Chondrocyte (in vitro differentiated cells): ENCODE results near the gene INTS6. TPM values are rescaled to one million over a fixed set of nuclear protein-coding genes. Genes with fewer than 3 reads are reported as not detected.

Experiments used
- DNase-seq: peaks from one replicate; pipeline ENCODE4 v3.0.0; 2021; ENCODE audit warnings: mixed read lengths, low spot score
- H3K27ac Mint-ChIP-seq: one replicate; pipeline ENCODE4 v1.8.0; 2021; ENCODE audit warnings: mild to moderate bottlenecking, moderate library complexity, mixed read lengths; ENCODE audit not compliant: unreplicated experiment
- H3K27me3 Mint-ChIP-seq: 2 replicates; pipeline ENCODE4 v1.8.0; 2021; ENCODE audit warnings: low read depth, mixed read lengths
- H3K36me3 Mint-ChIP-seq: 2 replicates; pipeline ENCODE4 v1.8.0; 2021; ENCODE audit warnings: low read depth, mixed read lengths
- H3K4me1 Mint-ChIP-seq: 2 replicates; pipeline ENCODE4 v1.8.0; 2021; ENCODE audit warnings: low read depth, mild to moderate bottlenecking, mixed read lengths
- H3K4me3 Mint-ChIP-seq: one replicate; pipeline ENCODE4 v1.8.0; 2021; ENCODE audit warnings: mild to moderate bottlenecking, moderate library complexity, mixed read lengths; ENCODE audit not compliant: unreplicated experiment
- H3K9me3 Mint-ChIP-seq: 2 replicates; pipeline ENCODE4 v1.8.0; 2021; ENCODE audit warnings: low read depth, mixed read lengths
- total RNA-seq: library from RNA; stranded (reverse); gene quantifications from 3 replicates; pipeline ENCODE4 v1.2.1, GENCODE V29; 2021
- TF ChIP-seq, protein P1 (sequence below): fragments of 200-600 bp; sonication (generic); IDR thresholded peaks from 2 replicates; pipeline ENCODE4 v1.5.0; 2021; ENCODE audit warnings: antibody characterized with exemption, mild to moderate bottlenecking, moderate library complexity

The INTS6 gene
- total RNA-seq, 1 donor from 2014 or later, result 25.6 TPM

DNA sequence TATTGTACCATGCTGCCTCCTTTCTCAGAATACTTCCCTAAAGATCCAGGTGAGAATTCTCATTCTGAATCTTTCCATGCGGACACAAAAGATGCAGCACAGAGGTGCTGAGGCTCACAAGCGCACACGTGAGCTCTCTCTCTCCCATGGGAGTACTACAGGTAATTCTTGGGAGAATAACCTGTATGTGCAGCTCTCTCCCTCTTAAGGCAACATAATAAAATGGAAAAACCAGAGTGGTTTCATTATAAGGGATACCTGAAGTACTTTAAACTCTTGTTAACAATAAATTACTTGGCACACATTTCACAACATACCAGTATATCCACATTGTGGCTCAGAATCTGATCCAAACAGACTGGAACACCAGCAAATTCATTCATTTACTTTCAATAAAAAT, 40.4 kb downstream of the INTS6 start:
- H3K9me3 Mint-ChIP-seq, result peaks cover 5% of the 10 kb centered on the region
- H3K4me3 Mint-ChIP-seq, result no peak overlapping the region
- H3K27ac Mint-ChIP-seq, result no peak overlapping the region
- TF ChIP-seq, protein P1, sequence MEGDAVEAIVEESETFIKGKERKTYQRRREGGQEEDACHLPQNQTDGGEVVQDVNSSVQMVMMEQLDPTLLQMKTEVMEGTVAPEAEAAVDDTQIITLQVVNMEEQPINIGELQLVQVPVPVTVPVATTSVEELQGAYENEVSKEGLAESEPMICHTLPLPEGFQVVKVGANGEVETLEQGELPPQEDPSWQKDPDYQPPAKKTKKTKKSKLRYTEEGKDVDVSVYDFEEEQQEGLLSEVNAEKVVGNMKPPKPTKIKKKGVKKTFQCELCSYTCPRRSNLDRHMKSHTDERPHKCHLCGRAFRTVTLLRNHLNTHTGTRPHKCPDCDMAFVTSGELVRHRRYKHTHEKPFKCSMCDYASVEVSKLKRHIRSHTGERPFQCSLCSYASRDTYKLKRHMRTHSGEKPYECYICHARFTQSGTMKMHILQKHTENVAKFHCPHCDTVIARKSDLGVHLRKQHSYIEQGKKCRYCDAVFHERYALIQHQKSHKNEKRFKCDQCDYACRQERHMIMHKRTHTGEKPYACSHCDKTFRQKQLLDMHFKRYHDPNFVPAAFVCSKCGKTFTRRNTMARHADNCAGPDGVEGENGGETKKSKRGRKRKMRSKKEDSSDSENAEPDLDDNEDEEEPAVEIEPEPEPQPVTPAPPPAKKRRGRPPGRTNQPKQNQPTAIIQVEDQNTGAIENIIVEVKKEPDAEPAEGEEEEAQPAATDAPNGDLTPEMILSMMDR, result no peak
- no peak for DNase-seq
- peaks cover 12% of the 10 kb centered on the region for H3K36me3 Mint-ChIP-seq
- H3K4me1 Mint-ChIP-seq, result peaks cover 21% of the 10 kb centered on the region
- no peaks in the 10 kb centered on the region for H3K27me3 Mint-ChIP-seq

DNA sequence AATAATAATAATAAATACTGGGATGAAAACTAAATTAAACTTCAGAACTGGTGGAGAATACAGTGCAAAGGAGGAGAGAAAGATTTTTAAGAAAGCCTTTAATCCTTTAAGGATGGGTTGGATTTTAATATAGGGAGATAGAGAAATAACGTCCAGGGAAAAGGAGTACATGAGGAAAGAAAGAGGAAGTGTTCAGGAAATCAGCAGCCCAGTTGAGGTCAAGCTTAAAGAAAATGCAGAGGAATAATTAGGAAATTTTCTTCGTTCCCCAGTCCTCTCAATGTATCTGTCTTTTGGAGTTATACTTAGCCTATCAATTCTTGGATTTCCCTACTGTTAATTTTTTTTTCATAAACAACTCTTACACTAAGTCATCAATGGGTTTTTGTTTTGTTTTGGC, 47.7 kb downstream of the INTS6 start:
- peaks cover 3% of the 10 kb centered on the region for H3K36me3 Mint-ChIP-seq
- TF ChIP-seq, protein P1, result no peak
- no peak overlapping the region for H3K4me3 Mint-ChIP-seq
- H3K9me3 Mint-ChIP-seq, result no peaks in the 10 kb centered on the region
- no peak overlapping the region for H3K27ac Mint-ChIP-seq
- peaks cover 7% of the 10 kb centered on the region for H3K4me1 Mint-ChIP-seq
- DNase-seq, result no peak
- H3K27me3 Mint-ChIP-seq, result no peaks in the 10 kb centered on the region

DNA sequence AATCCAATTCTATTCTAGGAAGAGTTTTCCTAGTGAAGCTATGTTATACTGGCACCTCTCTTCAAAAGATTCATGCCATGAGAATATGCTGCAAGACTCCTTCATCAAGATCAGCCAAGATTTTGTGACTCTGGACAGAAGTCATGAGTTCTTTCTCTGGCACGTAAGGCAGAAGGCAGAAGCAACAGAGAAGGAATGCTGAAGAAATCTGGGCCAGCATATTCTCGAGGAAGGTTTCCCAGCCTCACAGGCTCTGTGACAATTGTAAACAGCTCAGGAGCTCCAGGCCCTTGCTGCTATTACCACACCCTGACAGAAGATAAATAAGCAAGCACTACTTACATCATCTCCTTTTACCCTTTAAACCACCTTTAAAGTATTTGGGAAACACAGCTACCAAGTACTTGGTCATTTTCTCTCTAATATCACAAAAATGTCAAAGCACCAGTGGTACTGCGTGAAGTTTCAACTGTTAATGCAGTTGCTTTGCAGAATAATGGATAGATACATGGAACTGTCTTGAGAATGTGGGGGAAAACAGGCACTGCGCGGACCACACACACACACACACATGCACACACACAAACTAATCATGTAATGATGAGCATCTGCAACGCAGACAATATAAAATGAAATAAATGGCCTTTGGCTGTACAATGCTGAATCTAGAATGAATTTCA, 55.4 kb downstream of the INTS6 start:
- Mint-ChIP-seq H3K4me3 (no peak overlapping the region), H3K4me1 (peaks cover 24% of the 10 kb centered on the region), H3K27me3 (no peaks in the 10 kb centered on the region), H3K36me3 (peaks cover 4% of the 10 kb centered on the region), H3K9me3 (peaks cover 3% of the 10 kb centered on the region), H3K27ac (peak overlapping the region; percentile 94)
- DNase-seq, result no peak
- TF ChIP-seq, protein P1, result no peak

DNA sequence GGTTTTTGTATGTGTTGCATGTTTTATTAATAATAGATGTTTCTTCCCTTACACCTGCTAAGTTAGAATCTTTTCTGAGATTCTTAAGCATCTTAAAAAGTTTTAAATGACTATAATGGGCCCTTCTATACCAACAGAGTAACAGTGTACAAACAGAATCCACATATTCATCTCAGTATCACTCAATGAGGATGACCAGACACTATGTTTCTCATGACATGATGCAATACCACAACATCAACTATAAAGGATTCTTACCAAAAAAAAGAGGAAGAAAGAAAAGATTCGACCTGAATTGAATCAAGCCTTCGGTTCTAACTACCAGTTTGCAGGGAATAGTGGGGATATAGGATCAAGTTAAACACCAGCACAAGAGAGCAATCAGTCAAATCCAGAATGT, 56.5 kb downstream of the INTS6 start:
- no peaks in the 10 kb centered on the region for H3K27me3 Mint-ChIP-seq
- H3K4me1 Mint-ChIP-seq, result peaks cover 20% of the 10 kb centered on the region
- TF ChIP-seq, protein P1, result no peak
- H3K4me3 Mint-ChIP-seq, result no peak overlapping the region
- peaks cover 5% of the 10 kb centered on the region for H3K36me3 Mint-ChIP-seq
- DNase-seq, result no peak
- peaks cover 3% of the 10 kb centered on the region for H3K9me3 Mint-ChIP-seq
- peak overlapping the region; percentile 86 for H3K27ac Mint-ChIP-seq

DNA sequence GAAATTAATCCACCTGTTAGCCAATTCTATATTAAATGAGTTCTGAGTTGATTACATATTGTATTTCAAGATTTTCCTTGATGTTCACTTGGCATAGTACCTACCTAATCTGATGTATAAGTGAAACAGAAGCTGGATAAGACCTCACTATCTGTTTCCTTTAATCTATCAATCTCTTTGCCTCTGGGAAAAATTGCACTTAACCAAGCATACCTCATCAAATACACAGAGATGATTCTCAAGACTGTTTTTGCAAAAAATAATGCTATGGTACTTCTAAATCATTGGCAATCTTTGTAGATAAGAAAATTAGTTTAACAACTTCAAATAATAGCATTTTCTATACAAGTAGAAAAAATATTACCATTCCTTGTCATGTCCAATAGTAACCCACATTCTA, 58.1 kb downstream of the INTS6 start:
- Mint-ChIP-seq H3K36me3 (peaks cover 4% of the 10 kb centered on the region), H3K27me3 (no peaks in the 10 kb centered on the region), H3K4me1 (peaks cover 20% of the 10 kb centered on the region), H3K9me3 (peaks cover 3% of the 10 kb centered on the region), H3K4me3 (no peak overlapping the region), H3K27ac (no peak overlapping the region)
- TF ChIP-seq, protein P1, result no peak
- DNase-seq, result no peak
